ENCODE results near the gene TRIP6. TPM values are rescaled to one million over a fixed set of nuclear protein-coding genes. Genes with fewer than 3 reads are reported as not detected.

The TRIP6 gene
- total RNA-seq, 2 donors from 2014 or later, result 71.9 to 103 TPM

DNA sequence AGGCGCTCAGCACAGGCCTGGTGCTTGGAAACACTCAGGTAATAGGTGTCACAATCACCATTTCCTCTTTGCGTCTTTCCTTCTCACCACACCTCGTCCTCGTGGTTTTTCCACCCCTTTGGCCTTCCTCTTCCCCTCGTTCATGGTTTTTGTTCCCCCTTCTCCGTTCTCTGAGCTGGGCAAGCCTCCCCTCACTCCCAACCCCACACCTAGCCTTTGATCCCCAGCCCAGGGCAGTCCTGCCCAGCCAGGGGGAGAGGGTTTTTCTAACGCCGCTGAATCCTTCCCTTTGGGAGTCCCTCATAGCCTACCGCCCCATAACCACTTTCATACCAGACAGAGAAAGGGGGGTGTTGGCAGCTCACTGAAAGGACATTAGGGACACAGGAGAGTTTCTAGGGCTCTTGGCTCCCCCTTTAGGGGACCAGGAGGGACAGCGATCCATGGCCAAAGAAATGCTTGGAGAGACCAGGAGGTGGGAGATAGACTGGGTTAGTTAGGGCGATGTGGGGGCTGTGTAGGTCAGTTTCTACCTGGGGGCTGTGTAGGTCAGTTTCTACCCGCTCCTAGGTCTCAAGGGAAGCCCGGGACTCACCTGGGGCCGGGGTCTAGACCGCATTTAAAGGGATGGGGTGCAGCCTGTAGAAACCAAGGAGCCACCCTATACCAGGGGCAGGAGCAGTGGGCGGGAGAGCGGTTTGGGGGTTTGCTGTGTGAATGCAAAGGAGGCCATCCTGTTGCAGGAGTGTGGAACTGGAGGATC, 41.3 kb upstream of the TRIP6 start:
- Histone ChIP-seq H3K9me3 (no peaks in the 10 kb centered on the region), H3K27ac (no peak overlapping the region), H3K4me1 (ENCODE audit: control insufficient read depth in 1 of 2, low read depth in 2 of 2) (peaks cover 0 to 19% of the 10 kb centered on the region in 2 donors), H3K4me3 (peak overlapping the region; percentile 71), H3K36me3 (no peaks in the 10 kb centered on the region), H3K27me3 (replicated peaks; ENCODE audit: insufficient read depth) (peaks cover 18% of the 10 kb centered on the region)
- DNase-seq (ENCODE audit: low spot score) (no peak), ATAC-seq (ENCODE audit: insufficient number of reproducible peaks, low FRiP score, low read depth) (no peak)
- TF ChIP-seq, protein P1, sequence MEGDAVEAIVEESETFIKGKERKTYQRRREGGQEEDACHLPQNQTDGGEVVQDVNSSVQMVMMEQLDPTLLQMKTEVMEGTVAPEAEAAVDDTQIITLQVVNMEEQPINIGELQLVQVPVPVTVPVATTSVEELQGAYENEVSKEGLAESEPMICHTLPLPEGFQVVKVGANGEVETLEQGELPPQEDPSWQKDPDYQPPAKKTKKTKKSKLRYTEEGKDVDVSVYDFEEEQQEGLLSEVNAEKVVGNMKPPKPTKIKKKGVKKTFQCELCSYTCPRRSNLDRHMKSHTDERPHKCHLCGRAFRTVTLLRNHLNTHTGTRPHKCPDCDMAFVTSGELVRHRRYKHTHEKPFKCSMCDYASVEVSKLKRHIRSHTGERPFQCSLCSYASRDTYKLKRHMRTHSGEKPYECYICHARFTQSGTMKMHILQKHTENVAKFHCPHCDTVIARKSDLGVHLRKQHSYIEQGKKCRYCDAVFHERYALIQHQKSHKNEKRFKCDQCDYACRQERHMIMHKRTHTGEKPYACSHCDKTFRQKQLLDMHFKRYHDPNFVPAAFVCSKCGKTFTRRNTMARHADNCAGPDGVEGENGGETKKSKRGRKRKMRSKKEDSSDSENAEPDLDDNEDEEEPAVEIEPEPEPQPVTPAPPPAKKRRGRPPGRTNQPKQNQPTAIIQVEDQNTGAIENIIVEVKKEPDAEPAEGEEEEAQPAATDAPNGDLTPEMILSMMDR (IDR thresholded peaks at IDR 0.05), result no peak

DNA sequence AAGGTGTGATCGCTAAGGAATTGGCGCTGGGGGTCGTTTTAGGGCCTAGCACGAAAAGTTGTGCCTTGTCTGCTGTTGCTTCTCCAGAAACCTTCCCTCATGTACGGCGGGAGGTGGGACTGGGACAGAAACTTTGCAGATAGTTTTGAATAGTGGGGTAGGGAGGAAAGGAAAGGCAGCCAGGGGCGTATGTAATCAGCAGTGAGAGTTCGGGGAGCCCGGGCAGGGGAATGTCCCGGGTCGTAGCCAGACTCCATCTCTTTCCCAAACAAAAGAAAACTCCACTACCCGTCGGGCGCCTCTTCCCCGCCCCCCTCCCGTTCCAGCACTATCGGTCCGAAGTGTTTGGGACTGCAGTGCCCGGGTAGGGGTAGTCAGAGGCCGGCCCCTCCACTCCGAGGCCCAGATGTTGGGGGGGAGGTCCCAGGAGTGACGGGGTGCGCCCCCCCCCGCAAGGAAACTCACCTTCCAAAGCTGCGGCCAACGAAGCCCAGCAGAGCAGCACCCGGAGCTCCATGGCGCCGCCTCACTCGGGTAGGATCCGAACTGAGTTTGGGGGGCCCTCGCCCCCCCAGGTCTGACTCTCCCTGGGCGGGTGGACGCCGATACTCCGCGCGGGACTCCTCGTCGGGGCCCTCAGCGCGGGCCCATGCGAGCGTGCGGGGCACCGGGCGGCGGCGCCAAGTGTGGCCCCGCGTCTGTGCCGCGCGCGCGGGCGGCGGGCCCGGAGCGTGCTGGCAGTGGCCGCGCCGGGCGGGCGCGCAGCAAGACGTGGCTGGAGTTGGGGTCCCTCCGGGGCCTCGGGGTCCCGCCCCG, 40.5 kb upstream of the TRIP6 start:
- H3K36me3 ChIP-seq, result no peaks in the 10 kb centered on the region
- ATAC-seq (ENCODE audit: insufficient number of reproducible peaks, low FRiP score, low read depth) (no peak), DNase-seq (ENCODE audit: low spot score) (no peak)
- H3K27ac ChIP-seq, result no peak overlapping the region
- H3K4me1 ChIP-seq (ENCODE audit: control insufficient read depth in 1 of 2, low read depth in 2 of 2), result peaks cover 0 to 19% of the 10 kb centered on the region in 2 donors
- TF ChIP-seq, protein P1 (IDR thresholded peaks at IDR 0.05), result no peak
- peak overlapping the region; percentile 71 for H3K4me3 ChIP-seq
- peaks cover 18% of the 10 kb centered on the region for H3K27me3 ChIP-seq (replicated peaks; ENCODE audit: insufficient read depth)
- no peaks in the 10 kb centered on the region for H3K9me3 ChIP-seq

DNA sequence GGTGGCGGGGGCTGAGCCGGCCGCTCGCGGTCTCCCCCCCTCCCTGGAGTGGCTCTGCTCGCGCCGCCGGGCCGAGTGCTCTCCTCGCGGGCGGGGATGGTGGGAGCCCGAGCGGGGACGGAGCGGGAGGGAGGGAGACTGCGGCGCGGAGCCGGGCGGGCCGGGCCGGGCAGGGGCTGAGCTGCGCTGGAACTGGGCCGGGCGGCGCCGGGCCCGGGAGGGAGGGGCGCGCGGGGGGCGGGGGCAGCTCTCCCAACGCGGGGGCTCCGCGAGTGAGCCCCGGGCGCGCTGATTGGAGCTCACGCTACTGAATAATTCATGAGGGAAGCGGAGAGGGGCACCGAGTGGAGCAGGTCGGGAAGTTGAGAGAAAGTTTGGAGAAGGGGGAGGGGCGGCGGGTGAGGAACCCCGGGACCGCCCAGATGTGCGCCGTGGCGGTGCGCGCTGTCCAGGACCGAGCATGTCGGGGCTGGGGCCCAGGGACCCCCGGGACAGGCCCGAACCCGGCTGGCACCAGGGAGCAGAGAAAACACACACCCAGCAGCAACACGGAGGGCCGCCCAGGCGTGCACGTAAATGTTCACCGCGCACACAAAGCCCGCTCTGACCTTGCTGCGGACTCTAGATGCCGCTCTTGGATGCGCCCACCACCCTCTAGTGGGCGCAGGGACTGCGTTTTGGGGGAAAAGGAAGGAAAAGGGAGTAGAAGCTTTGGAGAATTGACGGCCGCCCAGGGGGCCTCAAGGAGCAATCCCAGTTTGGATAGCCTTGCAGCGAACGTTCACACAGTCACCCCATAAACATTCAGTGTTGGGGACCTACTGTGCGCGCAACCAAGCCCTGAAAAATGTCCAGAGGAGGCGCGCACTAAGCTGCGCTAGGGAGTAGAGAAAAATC, 39.6 kb upstream of the TRIP6 start, which contains the start of gene EPHB4:
TSS of gene EPHB4 (minus strand) at position 194 of the 897 bp plus-strand sequence. CDS start 493 bp downstream, outside the sequence.
- H3K4me3 ChIP-seq, result peak within 1 kb of the TSS; percentile 71
- DNase-seq (ENCODE audit: low spot score) (no peak), ATAC-seq (ENCODE audit: insufficient number of reproducible peaks, low FRiP score, low read depth) (peak; percentile 40)
- no peaks in the 10 kb centered on the region for H3K36me3 ChIP-seq
- peaks cover 0 to 19% of the 10 kb centered on the region in 2 donors for H3K4me1 ChIP-seq (ENCODE audit: control insufficient read depth in 1 of 2, low read depth in 2 of 2)
- H3K27me3 ChIP-seq (replicated peaks; ENCODE audit: insufficient read depth), result peaks cover 18% of the 10 kb centered on the region
- no peaks in the 10 kb centered on the region for H3K9me3 ChIP-seq
- TF ChIP-seq, protein P1 (IDR thresholded peaks at IDR 0.05), result no peak
- no peak within 1 kb of the TSS for H3K27ac ChIP-seq

DNA sequence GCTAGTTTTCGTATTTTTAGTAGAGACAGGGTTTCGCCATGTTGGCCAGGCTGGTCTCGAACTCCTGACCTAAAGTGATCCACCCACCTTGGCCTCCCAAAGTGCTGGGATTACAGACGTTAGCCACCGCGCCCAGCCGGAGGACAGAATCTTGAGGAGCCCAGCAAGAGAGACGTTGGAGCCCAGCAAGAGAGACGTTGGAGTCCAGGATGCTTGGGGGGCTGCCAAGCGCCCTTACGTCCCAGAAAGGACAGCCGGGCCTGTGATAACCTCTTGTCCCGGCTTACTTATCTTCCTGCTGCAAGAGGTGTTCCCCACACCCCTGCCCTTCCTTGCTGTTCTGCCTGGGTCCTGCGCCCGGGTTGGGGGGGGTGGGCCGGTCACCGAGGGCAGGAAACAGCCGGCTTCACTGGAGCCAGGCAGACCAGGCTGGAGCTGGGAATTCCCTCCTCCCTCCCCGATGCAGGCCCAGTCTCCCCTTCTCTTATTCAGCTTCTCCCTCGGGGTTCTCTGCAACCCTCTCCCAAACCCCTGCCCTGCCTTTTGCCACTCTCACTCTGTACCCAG, 38.0 kb upstream of the TRIP6 start:
- ATAC-seq (ENCODE audit: insufficient number of reproducible peaks, low FRiP score, low read depth) (no peak), DNase-seq (ENCODE audit: low spot score) (no peak)
- no peak overlapping the region for H3K4me3 ChIP-seq
- H3K27ac ChIP-seq, result no peak overlapping the region
- H3K9me3 ChIP-seq, result no peaks in the 10 kb centered on the region
- H3K36me3 ChIP-seq, result no peaks in the 10 kb centered on the region
- H3K4me1 ChIP-seq (ENCODE audit: control insufficient read depth in 1 of 2, low read depth in 2 of 2), result peaks cover 0 to 19% of the 10 kb centered on the region in 2 donors
- peaks cover 18% of the 10 kb centered on the region for H3K27me3 ChIP-seq (replicated peaks; ENCODE audit: insufficient read depth)
- TF ChIP-seq, protein P1 (IDR thresholded peaks at IDR 0.05), result no peak
